T-helper 2 cell treated with Interferon-gamma antibody and Interleukin-4, amounts not matched to agents 5 μg/mL and 100 μg/mL, for 36 hours (primary cell): Measurements from ENCODE around the gene CRLF3.
"Not testable (repeated sequence)": the region's sequence is repeated elsewhere in the genome, so short reads cannot be mapped to it uniquely, and the experiment has no call there.

Experiments used
- DNase-seq: peaks from one replicate; pipeline ENCODE4 v3.0.0; 2021; ENCODE audit warnings: low spot score
- H3K27ac Mint-ChIP-seq: one replicate; pipeline ENCODE4 v1.8.0; 2021; ENCODE audit warnings: mild to moderate bottlenecking, mixed read lengths
- H3K27me3 Mint-ChIP-seq: one replicate; pipeline ENCODE4 v1.8.0; 2021; ENCODE audit warnings: low read depth, mixed read lengths
- H3K36me3 Mint-ChIP-seq: one replicate; pipeline ENCODE4 v1.8.0; 2021; ENCODE audit warnings: low read depth, mixed read lengths
- H3K4me1 Mint-ChIP-seq: one replicate; pipeline ENCODE4 v1.8.0; 2021; ENCODE audit warnings: low read depth, mixed read lengths
- H3K4me3 Mint-ChIP-seq: one replicate; pipeline ENCODE4 v1.8.0; 2022; ENCODE audit warnings: mild to moderate bottlenecking, moderate library complexity, mixed read lengths
- H3K9me3 Mint-ChIP-seq: one replicate; pipeline ENCODE4 v1.8.0; 2021; ENCODE audit warnings: mixed read lengths

The CRLF3 gene

DNA sequence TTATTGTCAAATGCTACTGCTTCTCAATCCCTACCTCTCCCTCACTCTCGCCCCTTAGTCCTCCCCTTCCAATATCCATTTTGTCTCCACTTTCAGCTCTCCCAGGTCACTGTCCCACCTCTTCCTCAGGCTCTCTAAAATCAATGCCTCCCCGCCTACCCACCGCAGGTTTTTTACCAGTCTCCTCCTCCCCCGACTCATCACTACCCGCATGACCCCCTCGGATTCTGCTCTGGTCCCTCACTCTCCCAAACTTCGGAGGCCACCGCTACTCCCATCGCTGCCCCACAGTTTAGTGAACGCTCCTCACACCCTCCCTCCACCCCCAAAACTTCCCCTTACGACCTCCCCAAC, 513 bp downstream of the CRLF3 start:
- Mint-ChIP-seq H3K27me3 (no peaks in the 10 kb centered on the region), H3K4me3 (peak overlapping the region; percentile 92), H3K27ac (peak overlapping the region; percentile 88), H3K9me3 (no peaks in the 10 kb centered on the region), H3K4me1 (peaks cover 36% of the 10 kb centered on the region), H3K36me3 (peaks cover 17% of the 10 kb centered on the region)
- DNase-seq: peak; percentile 33

DNA sequence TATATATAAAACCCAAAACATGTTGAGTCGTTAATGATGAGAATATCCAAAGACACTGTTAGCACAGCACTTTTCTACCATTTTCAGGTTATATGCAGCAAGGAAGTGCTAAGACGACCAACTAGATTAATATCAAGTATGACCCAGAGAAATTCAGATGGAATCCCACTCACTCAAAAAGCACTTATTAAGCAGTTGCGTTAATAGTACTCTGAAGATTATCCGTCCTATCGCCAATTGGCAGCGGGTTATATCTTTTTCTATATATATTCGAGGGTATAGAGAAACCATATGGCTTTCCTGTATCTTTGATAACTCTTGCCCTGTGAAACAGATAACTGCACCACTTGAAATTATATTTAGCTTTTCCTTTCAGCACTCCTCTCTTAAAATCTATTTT, 1.1 kb downstream of the CRLF3 start:
- Mint-ChIP-seq H3K4me1 (peaks cover 41% of the 10 kb centered on the region), H3K27me3 (no peaks in the 10 kb centered on the region), H3K9me3 (peaks cover 3% of the 10 kb centered on the region), H3K27ac (peak overlapping the region; percentile 88), H3K36me3 (peaks cover 22% of the 10 kb centered on the region), H3K4me3 (peak overlapping the region; percentile 92)
- no peak for DNase-seq

DNA sequence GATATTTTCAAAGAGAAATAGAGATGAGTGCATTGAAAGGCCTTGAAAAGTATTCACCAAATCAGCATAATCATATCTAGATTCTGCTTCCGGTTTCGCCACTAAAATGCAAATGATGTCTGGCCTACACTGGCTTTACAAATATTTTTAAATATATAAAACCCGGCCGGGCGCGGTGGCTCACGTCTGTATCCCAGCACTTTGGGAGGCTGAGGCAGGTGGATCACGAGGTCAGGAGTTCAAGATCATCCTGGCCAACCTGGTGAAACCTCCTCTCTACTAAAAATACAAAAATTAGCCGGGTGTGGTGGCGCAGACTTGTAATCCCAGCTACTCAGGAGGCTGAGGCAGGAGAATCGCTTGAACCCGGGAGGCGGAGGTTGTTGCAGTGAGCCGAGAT, 1.6 kb downstream of the CRLF3 start:
- H3K4me1 Mint-ChIP-seq: peaks cover 41% of the 10 kb centered on the region
- peak overlapping the region; percentile 69 for H3K27ac Mint-ChIP-seq
- not testable (repeated sequence) for DNase-seq, H3K9me3 Mint-ChIP-seq, H3K27me3 Mint-ChIP-seq
- peaks cover 22% of the 10 kb centered on the region for H3K36me3 Mint-ChIP-seq
- peak overlapping the region; percentile 92 for H3K4me3 Mint-ChIP-seq

DNA sequence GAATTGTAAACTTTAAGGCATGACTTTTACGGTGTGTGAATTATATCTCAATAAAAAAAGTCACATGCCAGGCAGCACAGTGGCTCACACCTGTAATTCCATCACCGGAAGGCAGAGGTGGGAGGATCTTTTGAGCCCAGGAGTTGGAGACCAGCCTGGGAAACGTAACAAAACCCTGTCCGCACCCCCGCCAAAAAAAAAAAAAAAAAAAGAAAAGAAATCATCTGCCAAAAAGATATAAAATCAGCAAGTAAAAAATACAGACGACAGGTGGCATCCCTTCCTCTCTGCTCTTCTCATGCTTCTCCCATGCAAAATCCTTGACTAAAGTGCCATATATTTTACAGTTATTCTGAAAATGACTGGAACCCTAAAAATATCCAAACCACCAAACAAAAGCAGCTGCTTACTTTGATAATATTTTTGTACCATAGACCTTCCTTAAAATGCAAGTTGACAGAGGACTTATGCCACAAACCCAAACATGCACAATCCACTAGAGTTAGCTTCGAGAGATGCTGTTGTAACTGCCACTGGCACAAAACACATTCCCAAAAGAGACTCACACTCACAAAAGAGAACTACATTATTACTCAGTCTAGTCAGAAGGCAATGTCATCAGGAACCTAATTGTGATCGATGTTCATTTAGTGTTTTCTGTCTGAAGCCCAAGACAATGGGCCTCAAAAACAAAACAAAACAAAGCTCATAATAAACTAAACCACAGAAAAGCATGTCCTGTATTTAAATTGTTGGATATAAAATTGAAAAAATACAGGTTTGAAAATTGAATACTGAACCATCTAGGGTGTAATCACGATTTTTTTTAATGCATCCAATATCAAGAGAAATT, 2.4 kb downstream of the CRLF3 start:
- peak overlapping the region; percentile 92 for H3K4me3 Mint-ChIP-seq
- DNase-seq: no peak

GRCh38 chr17:30819971-30820705, 4.4 kb downstream of the CRLF3 start:
- Mint-ChIP-seq H3K27ac (peak overlapping the region; percentile 85), H3K4me3 (peak overlapping the region; percentile 92), H3K36me3 (peaks cover 29% of the 10 kb centered on the region), H3K9me3 (peaks cover 3% of the 10 kb centered on the region), H3K27me3 (no peaks in the 10 kb centered on the region), H3K4me1 (peaks cover 44% of the 10 kb centered on the region)
- no peak for DNase-seq

More for the DNA sequence above, 2.4 kb downstream of the CRLF3 start:
- Mint-ChIP-seq H3K36me3 (peaks cover 22% of the 10 kb centered on the region), H3K9me3 (peaks cover 3% of the 10 kb centered on the region), H3K27me3 (no peaks in the 10 kb centered on the region), H3K27ac (peak overlapping the region; percentile 85), H3K4me1 (peaks cover 41% of the 10 kb centered on the region)

DNA sequence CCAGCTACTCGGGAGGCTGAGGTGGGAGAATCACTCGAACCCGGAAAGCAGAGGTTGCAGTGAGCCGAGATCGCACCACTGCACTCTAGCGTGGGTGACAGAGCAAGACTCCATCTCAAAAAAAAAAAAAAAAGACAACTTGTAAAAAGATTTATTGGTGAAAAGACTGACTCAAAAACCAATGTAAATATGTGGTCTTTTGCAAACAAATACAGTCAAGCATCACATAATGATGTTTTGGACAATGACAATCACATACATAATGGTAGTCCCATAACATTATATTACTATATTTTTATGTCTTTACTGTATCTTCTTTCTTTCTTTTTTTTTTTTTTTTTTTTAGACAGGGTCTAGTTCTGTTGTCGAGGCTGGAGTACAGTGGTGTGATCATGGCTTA, 8.3 kb downstream of the CRLF3 start:
- Mint-ChIP-seq H3K27me3 (no peaks in the 10 kb centered on the region), H3K4me1 (peaks cover 39% of the 10 kb centered on the region), H3K27ac (no peak overlapping the region), H3K36me3 (peaks cover 27% of the 10 kb centered on the region), H3K9me3 (peaks cover 3% of the 10 kb centered on the region), H3K4me3 (no peak overlapping the region)
- no peak for DNase-seq

- H3K4me3 Mint-ChIP-seq, H3K27ac Mint-ChIP-seq, DNase-seq, H3K27me3 Mint-ChIP-seq, H3K9me3 Mint-ChIP-seq: not testable (repeated sequence)
- Mint-ChIP-seq H3K4me1 (peaks cover 36% of the 10 kb centered on the region), H3K36me3 (peaks cover 27% of the 10 kb centered on the region)
These were observed 9.6 kb downstream of the CRLF3 start for GRCh38 chr17:30814860-30815259.

- H3K9me3 Mint-ChIP-seq, H3K4me3 Mint-ChIP-seq, DNase-seq, H3K27ac Mint-ChIP-seq, H3K27me3 Mint-ChIP-seq: not testable (repeated sequence)
- H3K36me3 Mint-ChIP-seq: peaks cover 28% of the 10 kb centered on the region
- H3K4me1 Mint-ChIP-seq: peaks cover 38% of the 10 kb centered on the region
These were observed 10.3 kb downstream of the CRLF3 start for GRCh38 chr17:30814236-30814635.

GRCh38 chr17:30812218-30813177, 12.0 kb downstream of the CRLF3 start:
- peak overlapping the region; percentile 73 for H3K27ac Mint-ChIP-seq
- H3K27me3 Mint-ChIP-seq: no peaks in the 10 kb centered on the region
- peaks cover 44% of the 10 kb centered on the region for H3K4me1 Mint-ChIP-seq
- peaks cover 26% of the 10 kb centered on the region for H3K36me3 Mint-ChIP-seq
- H3K4me3 Mint-ChIP-seq: no peak overlapping the region
- DNase-seq: no peak
- no peaks in the 10 kb centered on the region for H3K9me3 Mint-ChIP-seq

DNA sequence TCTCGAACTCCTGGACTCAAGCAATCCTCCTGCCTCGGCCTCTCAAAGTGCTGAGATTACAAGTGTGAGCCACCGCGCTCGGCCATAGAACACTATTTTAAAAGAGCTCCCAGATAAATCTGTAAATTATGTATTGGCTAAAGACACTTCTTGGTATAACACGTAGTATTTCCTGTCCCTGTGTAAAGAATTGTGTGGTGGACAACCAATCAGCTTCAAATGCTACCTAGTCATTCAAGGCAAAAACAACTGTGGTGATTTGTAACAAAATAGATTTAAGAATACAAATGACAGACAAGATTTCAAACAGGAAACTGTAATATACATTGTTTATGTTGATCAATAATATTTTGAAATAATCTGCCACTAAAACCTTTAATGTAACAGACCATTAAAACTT, 14.6 kb downstream of the CRLF3 start:
- H3K27me3 Mint-ChIP-seq: no peaks in the 10 kb centered on the region
- H3K27ac Mint-ChIP-seq: peak overlapping the region; percentile 97
- H3K4me1 Mint-ChIP-seq: peaks cover 54% of the 10 kb centered on the region
- peak overlapping the region; percentile 86 for H3K4me3 Mint-ChIP-seq
- peaks cover 19% of the 10 kb centered on the region for H3K36me3 Mint-ChIP-seq
- H3K9me3 Mint-ChIP-seq: no peaks in the 10 kb centered on the region
- no peak for DNase-seq

DNA sequence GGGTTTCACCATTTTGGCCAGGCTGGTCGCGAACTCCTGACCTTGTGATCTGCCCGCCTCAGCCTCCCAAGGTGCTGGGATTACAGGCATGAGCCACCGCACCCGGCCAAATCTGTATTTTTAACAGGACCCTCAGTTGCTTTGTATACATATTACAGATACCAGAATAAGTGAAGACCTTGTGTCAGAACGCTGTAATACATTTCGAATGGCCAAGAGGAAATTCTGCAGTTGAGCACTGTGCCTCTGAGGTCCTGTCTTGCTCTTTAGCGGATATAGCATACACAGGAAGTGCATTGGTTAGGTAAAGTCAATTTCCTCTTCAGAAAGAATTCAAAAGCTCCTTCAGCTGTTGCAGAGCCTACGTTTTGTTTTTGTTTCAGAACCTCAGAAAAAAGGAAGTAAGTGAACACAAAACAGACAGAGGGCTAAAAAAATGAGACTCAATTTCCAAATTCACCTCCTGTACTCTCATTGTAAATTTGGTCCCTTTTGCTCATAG, 15.7 kb downstream of the CRLF3 start:
- Mint-ChIP-seq H3K9me3 (no peaks in the 10 kb centered on the region), H3K27ac (peak overlapping the region; percentile 97), H3K4me1 (peaks cover 53% of the 10 kb centered on the region), H3K27me3 (no peaks in the 10 kb centered on the region), H3K4me3 (peak overlapping the region; percentile 86), H3K36me3 (peaks cover 27% of the 10 kb centered on the region)
- peak; percentile 44 for DNase-seq

- Mint-ChIP-seq H3K9me3 (no peaks in the 10 kb centered on the region), H3K4me1 (peaks cover 49% of the 10 kb centered on the region), H3K27me3 (no peaks in the 10 kb centered on the region), H3K4me3 (peak overlapping the region; percentile 86), H3K27ac (peak overlapping the region; percentile 97), H3K36me3 (peaks cover 33% of the 10 kb centered on the region)
- DNase-seq: no peak
These were observed 16.6 kb downstream of the CRLF3 start for GRCh38 chr17:30807896-30808295.

DNA sequence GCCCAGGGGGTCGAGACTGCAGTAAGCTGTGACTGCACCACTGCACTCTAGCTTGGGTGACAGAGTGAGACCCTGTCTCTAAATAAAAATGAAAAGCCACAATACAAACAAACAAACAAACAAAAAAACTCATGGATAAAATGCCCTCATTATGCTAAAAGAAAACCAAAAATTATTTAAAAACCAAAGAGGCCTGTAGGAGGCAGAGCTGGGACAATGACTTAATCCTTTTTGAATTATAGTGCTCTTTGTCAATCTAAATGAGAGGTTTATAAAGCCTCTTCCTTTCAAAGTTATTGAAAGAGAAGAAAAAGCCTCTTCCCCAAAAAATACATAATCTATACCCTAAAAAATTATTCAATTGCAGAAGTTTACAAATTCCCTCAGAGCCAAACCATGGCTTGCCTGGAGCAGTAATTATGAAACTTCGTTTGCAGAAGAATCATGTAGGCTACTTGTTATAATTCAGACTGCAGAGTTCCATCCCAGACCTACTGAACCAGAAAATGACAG, 18.5 kb downstream of the CRLF3 start:
- Mint-ChIP-seq H3K36me3 (peaks cover 45% of the 10 kb centered on the region), H3K9me3 (no peaks in the 10 kb centered on the region), H3K4me3 (peak overlapping the region; percentile 27), H3K4me1 (peaks cover 44% of the 10 kb centered on the region), H3K27me3 (no peaks in the 10 kb centered on the region), H3K27ac (peak overlapping the region; percentile 58)
- no peak for DNase-seq
